DOHH2 (cell line): ENCODE data around the gene PHOSPHO1.

Experiments used
- H3F3A ChIP-seq: fragments of 200-600 bp; sonication (generic), shearing (Covaris generic); 2 replicates; pipeline ENCODE4 v1.6.0; 2016; ENCODE audit warnings: antibody characterized with exemption, mild to moderate bottlenecking; ENCODE audit not compliant: control insufficient read depth, insufficient read depth
- H3K27ac ChIP-seq: fragments of 200-600 bp; sonication (generic); 2 replicates; pipeline ENCODE4 v1.5.1; 2014; ENCODE audit warnings: low read depth, mild to moderate bottlenecking, low read length, moderate library complexity
- H3K27me3 ChIP-seq: fragments of 200-600 bp; sonication (generic); 2 replicates; pipeline ENCODE4 v1.6.1; 2014; ENCODE audit warnings: mild to moderate bottlenecking, low read length, mixed read lengths; ENCODE audit not compliant: control insufficient read depth
- H3K36me3 ChIP-seq: fragments of 200-600 bp; sonication (generic); 2 replicates; pipeline ENCODE4 v1.6.1; 2014; ENCODE audit warnings: mild to moderate bottlenecking, low read length, moderate library complexity, mixed read lengths; ENCODE audit not compliant: control insufficient read depth
- H3K4me1 ChIP-seq: fragments of 200-600 bp; sonication (generic); 2 replicates; pipeline ENCODE4 v1.6.1; 2014; ENCODE audit warnings: mild to moderate bottlenecking, low read length, mixed read lengths; ENCODE audit not compliant: control insufficient read depth
- H3K4me2 ChIP-seq: fragments of 200-600 bp; sonication (generic); 2 replicates; pipeline ENCODE4 v1.6.0; 2014; ENCODE audit warnings: mild to moderate bottlenecking, low read length, moderate library complexity
- H3K4me3 ChIP-seq: fragments of 200-600 bp; sonication (generic); 2 replicates; pipeline ENCODE4 v1.5.1; 2014; ENCODE audit warnings: mild to moderate bottlenecking, low read length, mixed read lengths
- H3K79me2 ChIP-seq: fragments of 200-600 bp; sonication (generic); 2 replicates; pipeline ENCODE4 v1.6.1; 2014; ENCODE audit warnings: mild to moderate bottlenecking, low read length, mixed read lengths; ENCODE audit not compliant: control insufficient read depth
- H3K9me2 ChIP-seq: fragments of 200-600 bp; sonication (generic); replicated peaks from 2 replicates; pipeline ENCODE4 v1.6.1; 2014; ENCODE audit warnings: mild to moderate bottlenecking, low read length, mixed read lengths; ENCODE audit not compliant: control insufficient read depth
- H3K9me3 ChIP-seq: fragments of 200-600 bp; sonication (generic); 2 replicates; pipeline ENCODE4 v1.6.1; 2014; ENCODE audit warnings: antibody characterized with exemption, low read length, mixed read lengths; ENCODE audit not compliant: control insufficient read depth, insufficient read depth
- H4K20me1 ChIP-seq: fragments of 200-600 bp; sonication (generic); 2 replicates; pipeline ENCODE4 v1.6.0; 2014; ENCODE audit warnings: low read depth, mild to moderate bottlenecking, antibody characterized with exemption, low read length, moderate library complexity; ENCODE audit not compliant: control insufficient read depth, insufficient read depth
- EZH2phosphoT487 ChIP-seq: fragments of 200-600 bp; sonication (generic); IDR thresholded peaks from 2 replicates; pipeline ENCODE4 v1.6.1; 2017; ENCODE audit warnings: borderline replicate concordance, mild to moderate bottlenecking, antibody characterized with exemption, low read length, moderate library complexity, mixed read lengths
- TF ChIP-seq, protein P1 (sequence below): fragments of 200-600 bp; sonication (generic); IDR thresholded peaks from one replicate; pipeline ENCODE4 v1.5.1; 2014; ENCODE audit warnings: antibody characterized with exemption, mild to moderate bottlenecking, low read depth, low read length; ENCODE audit not compliant: poor library complexity, severe bottlenecking

Gene PHOSPHO1

DNA sequence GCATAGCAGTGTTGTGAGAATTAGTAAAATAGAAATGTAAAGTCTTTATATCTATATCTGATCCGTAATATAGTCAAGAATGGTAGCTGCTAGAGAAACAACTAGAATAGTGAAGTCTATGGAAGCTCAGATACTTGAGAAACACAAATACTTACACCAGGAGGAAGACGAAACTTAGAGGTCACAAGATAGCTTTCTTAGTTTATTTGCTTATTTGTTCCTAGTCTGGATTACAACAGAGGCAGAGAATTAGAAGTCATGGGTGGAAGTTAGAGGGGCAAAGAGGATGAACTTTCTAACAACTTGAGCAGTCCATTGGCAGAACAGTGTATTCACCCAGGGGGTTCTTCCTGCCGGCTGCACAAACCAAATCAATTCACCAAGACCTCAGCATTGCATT lies 34.1 kb downstream of the PHOSPHO1 start:
- H3K36me3 ChIP-seq = no peaks in the 10 kb centered on the region
- no peak overlapping the region for H3K4me2 ChIP-seq
- no peaks in the 10 kb centered on the region for H3K9me2 ChIP-seq
- TF ChIP-seq, protein P1, sequence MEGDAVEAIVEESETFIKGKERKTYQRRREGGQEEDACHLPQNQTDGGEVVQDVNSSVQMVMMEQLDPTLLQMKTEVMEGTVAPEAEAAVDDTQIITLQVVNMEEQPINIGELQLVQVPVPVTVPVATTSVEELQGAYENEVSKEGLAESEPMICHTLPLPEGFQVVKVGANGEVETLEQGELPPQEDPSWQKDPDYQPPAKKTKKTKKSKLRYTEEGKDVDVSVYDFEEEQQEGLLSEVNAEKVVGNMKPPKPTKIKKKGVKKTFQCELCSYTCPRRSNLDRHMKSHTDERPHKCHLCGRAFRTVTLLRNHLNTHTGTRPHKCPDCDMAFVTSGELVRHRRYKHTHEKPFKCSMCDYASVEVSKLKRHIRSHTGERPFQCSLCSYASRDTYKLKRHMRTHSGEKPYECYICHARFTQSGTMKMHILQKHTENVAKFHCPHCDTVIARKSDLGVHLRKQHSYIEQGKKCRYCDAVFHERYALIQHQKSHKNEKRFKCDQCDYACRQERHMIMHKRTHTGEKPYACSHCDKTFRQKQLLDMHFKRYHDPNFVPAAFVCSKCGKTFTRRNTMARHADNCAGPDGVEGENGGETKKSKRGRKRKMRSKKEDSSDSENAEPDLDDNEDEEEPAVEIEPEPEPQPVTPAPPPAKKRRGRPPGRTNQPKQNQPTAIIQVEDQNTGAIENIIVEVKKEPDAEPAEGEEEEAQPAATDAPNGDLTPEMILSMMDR = no peak
- no peak for TF ChIP-seq EZH2phosphoT487
- H3K27me3 ChIP-seq = no peaks in the 10 kb centered on the region
- no peak overlapping the region for H3K4me3 ChIP-seq
- no peaks in the 10 kb centered on the region for H3K9me3 ChIP-seq
- H4K20me1 ChIP-seq = no peaks in the 10 kb centered on the region
- no peaks in the 10 kb centered on the region for H3K79me2 ChIP-seq
- H3K4me1 ChIP-seq = peaks cover 18% of the 10 kb centered on the region
- H3K27ac ChIP-seq = no peak overlapping the region
- H3F3A ChIP-seq = peaks cover 11% of the 10 kb centered on the region

DNA sequence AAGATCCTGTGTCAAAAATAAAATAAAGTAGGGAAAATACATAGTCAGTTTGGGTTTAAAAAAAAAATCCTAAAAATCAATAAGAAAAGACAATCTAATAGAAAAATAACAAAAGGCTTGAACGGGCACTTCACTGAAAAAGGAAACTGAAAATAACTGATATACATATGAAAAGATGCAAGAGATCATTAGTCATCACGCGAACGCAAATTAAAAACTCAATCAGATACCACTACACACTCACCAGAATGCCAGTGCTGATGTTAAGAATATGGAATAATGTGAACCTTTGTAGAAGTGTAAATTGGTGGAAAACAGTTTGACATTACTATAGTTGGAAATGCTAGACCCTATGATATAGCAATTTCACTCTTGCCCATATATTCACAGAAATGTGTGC lies 34.8 kb downstream of the PHOSPHO1 start:
- Histone ChIP-seq H3K36me3 (no peaks in the 10 kb centered on the region), H3K4me2 (no peak overlapping the region), H3K79me2 (no peaks in the 10 kb centered on the region), H3K4me1 (peaks cover 23% of the 10 kb centered on the region), H3K4me3 (no peak overlapping the region), H3K9me2 (no peaks in the 10 kb centered on the region), H3K27me3 (no peaks in the 10 kb centered on the region), H4K20me1 (no peaks in the 10 kb centered on the region), H3F3A (peaks cover 14% of the 10 kb centered on the region), H3K9me3 (no peaks in the 10 kb centered on the region), H3K27ac (no peak overlapping the region)
- TF ChIP-seq, protein P1 = no peak
- no peak for TF ChIP-seq EZH2phosphoT487

DNA sequence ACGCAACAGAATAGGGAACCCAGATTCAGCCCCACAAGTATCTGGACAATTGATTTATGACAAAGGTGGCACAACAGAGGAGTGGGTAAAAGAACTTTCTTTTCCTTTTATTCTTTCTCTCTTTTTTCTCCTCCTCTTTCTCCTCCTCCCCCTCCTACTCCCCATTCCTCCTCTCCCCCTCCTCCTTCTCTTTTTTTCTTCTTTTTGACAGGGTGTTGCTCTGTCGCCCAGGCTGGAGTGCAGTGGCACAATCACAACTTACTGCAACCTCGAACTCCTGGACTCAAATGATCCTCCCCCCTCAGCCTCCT lies 36.3 kb downstream of the PHOSPHO1 start:
- H3K36me3 ChIP-seq = no peaks in the 10 kb centered on the region
- peak overlapping the region; percentile 80 for H3K4me2 ChIP-seq
- no peak for TF ChIP-seq EZH2phosphoT487
- TF ChIP-seq, protein P1 = no peak
- peak overlapping the region; percentile 81 for H3K4me3 ChIP-seq
- no peaks in the 10 kb centered on the region for H4K20me1 ChIP-seq
- H3K27me3 ChIP-seq = no peaks in the 10 kb centered on the region
- H3K9me2 ChIP-seq = no peaks in the 10 kb centered on the region
- peaks cover 29% of the 10 kb centered on the region for H3K4me1 ChIP-seq
- no peaks in the 10 kb centered on the region for H3K9me3 ChIP-seq
- peaks cover 14% of the 10 kb centered on the region for H3F3A ChIP-seq
- H3K79me2 ChIP-seq = no peaks in the 10 kb centered on the region
- H3K27ac ChIP-seq = no peak overlapping the region
